HepG2 (cell line): ENCODE measurements around the gene DOCK1. TPM values are rescaled to one million over a fixed set of nuclear protein-coding genes. Genes with fewer than 3 reads are reported as not detected.

Experiments used
- ATAC-seq: fragments of 200-7000 bp; cut with Tn5 transposase; 3 replicates; pipeline ENCODE4 v1.9.1; 2020; ENCODE audit warnings: mild to moderate bottlenecking, moderate library complexity
- BruUV-seq: library from RNA; stranded (reverse); fragments of 400-500 nt; replicated peaks from 2 replicates; lab custom pipeline; 2021; lab: Mats Ljungman, UMichigan
- CTCF ChIA-PET: fragments of 300-600 bp; formaldehyde crosslinking; extraction: SDS; loops from one replicate; lab custom pipeline; 2021; ENCODE audit warnings: low total read pairs, inconsistent platforms, low intra/inter-chr PET ratio; lab: Yijun Ruan, JAX
- POLR2A ChIA-PET: fragments of 350-600 bp; sonication (Branson Sonifier 250); formaldehyde crosslinking; loops from one replicate; lab custom pipeline; 2020; ENCODE audit warnings: antibody characterized with exemption, inconsistent platforms; lab: Yijun Ruan, JAX
- DNase-seq: peaks from one replicate; pipeline ENCODE4 v3.0.0-alpha.2; 2015; ENCODE audit warnings: low spot score
- FAIRE-seq: peaks from 3 replicates; lab custom pipeline; 2011; peaks lifted over from hg19 to GRCh38; lab: Jason Lieb, UNC
- H2AFZ ChIP-seq: one replicate; pipeline ENCODE4 v1.6.1; 2011; ENCODE audit warnings: low read length, inconsistent platforms
- H3K27ac ChIP-seq: fragments of 300-600 bp; 3 replicates; pipeline ENCODE4 v1.8.0; 2011; ENCODE audit warnings: mixed run types, mild to moderate bottlenecking, mixed read lengths, low read length, inconsistent platforms; ENCODE audit not compliant: insufficient read depth; ENCODE audit errors: extremely low read length
- H3K27me3 ChIP-seq, 2 experiments: fragments of 200-600 bp in 1 of 2; 2 replicates in 1 of 2; 3 replicates in 1 of 2; pipeline versions ENCODE4 v1.6.0 to v1.8.0; 2011; ENCODE audit warnings: low read length in 2 of 2, mild to moderate bottlenecking in 2 of 2, moderate library complexity in 2 of 2, inconsistent platforms in 1 of 2; ENCODE audit not compliant: insufficient read depth in 2 of 2, control insufficient read depth in 1 of 2
- H3K36me3 ChIP-seq, 2 experiments: fragments of 200-600 bp in 1 of 2; replicated peaks in 1 of 2; 2 replicates in 1 of 2; 3 replicates in 1 of 2; pipeline versions ENCODE4 v1.5.1 to v1.8.0; 2011; ENCODE audit warnings: low read length in 2 of 2, inconsistent platforms in 1 of 2; ENCODE audit not compliant: insufficient read depth in 2 of 2, control insufficient read depth in 1 of 2
- H3K4me1 ChIP-seq: 2 replicates; pipeline ENCODE4 v1.5.1; 2012; ENCODE audit warnings: low read length, inconsistent platforms; ENCODE audit not compliant: insufficient read depth
- H3K4me2 ChIP-seq: 2 replicates; pipeline ENCODE4 v1.6.0; 2011; ENCODE audit warnings: low read depth, low read length, inconsistent platforms
- H3K4me3 ChIP-seq, 3 experiments: fragments of 200-600 bp in 1 of 3; sonication (generic), shearing (Covaris generic) in 1 of 3; replicated peaks in 1 of 3; 2 replicates each; pipeline ENCODE4 v1.5.1; 2011 to 2016; ENCODE audit warnings: low read length in 3 of 3, inconsistent platforms in 2 of 3, low read depth in 2 of 3, mild to moderate bottlenecking in 2 of 3, control low read depth in 1 of 3, mixed read lengths in 1 of 3; ENCODE audit not compliant: insufficient read depth in 1 of 3
- H3K79me2 ChIP-seq: one replicate; pipeline ENCODE4 v1.6.1; 2011; ENCODE audit warnings: low read length, inconsistent platforms; ENCODE audit not compliant: insufficient read depth
- H3K9ac ChIP-seq: 2 replicates; pipeline ENCODE4 v1.6.0; 2011; ENCODE audit warnings: mild to moderate bottlenecking, low read depth, low read length, inconsistent platforms; ENCODE audit not compliant: insufficient read depth
- H3K9me3 ChIP-seq: 2 replicates; pipeline ENCODE4 v1.5.1; 2012; ENCODE audit warnings: mild to moderate bottlenecking, low read length
- H4K20me1 ChIP-seq: 2 replicates; pipeline ENCODE4 v1.6.0; 2011; ENCODE audit warnings: inconsistent platforms, mild to moderate bottlenecking, low read length, moderate library complexity; ENCODE audit not compliant: insufficient read depth
- ARID4A ChIP-seq: sonication (generic); formaldehyde crosslinking; IDR thresholded peaks from 2 replicates; pipeline ENCODE4 v1.5.0; 2020; ENCODE audit warnings: mild to moderate bottlenecking, missing genetic modification reagents, borderline replicate concordance
- BCL6 ChIP-seq: IDR thresholded peaks from 2 replicates; pipeline ENCODE4 v1.6.1; 2016; ENCODE audit warnings: missing genetic modification reagents, missing compliant biosample characterization
- FIP1L1 ChIP-seq: fragments of 200-400 bp; formaldehyde crosslinking; IDR thresholded peaks from 2 replicates; pipeline ENCODE4 v1.6.1; 2018; ENCODE audit warnings: low read depth, mild to moderate bottlenecking, low read length, moderate library complexity, borderline replicate concordance; ENCODE audit not compliant: insufficient read depth
- HMG20A ChIP-seq: IDR thresholded peaks from 2 replicates; pipeline ENCODE4 v1.6.1; 2016; ENCODE audit warnings: borderline replicate concordance
- JUND ChIP-seq: sonication (generic); formaldehyde crosslinking; IDR thresholded peaks from 2 replicates; pipeline ENCODE4 v1.8.0; 2022; ENCODE audit warnings: mild to moderate bottlenecking, missing genetic modification reagents
- RBM39 ChIP-seq: fragments of 200-400 bp; formaldehyde crosslinking; IDR thresholded peaks from one replicate; pipeline ENCODE4 v1.6.1; 2018; ENCODE audit warnings: antibody characterized with exemption, mild to moderate bottlenecking, low read depth, low read length; ENCODE audit not compliant: poor library complexity, severe bottlenecking
- SRY ChIP-seq: sonication (generic); formaldehyde crosslinking; IDR thresholded peaks from 2 replicates; pipeline ENCODE4 v1.8.0; 2022; ENCODE audit warnings: mild to moderate bottlenecking, missing genetic modification reagents
- TRAFD1 ChIP-seq: sonication (generic); formaldehyde crosslinking; IDR thresholded peaks from 2 replicates; pipeline ENCODE4 v1.5.1; 2020; ENCODE audit warnings: missing genetic modification reagents, mild to moderate bottlenecking, borderline replicate concordance
- ZNF207 ChIP-seq: fragments of 450-650 bp; IDR thresholded peaks from 2 replicates; pipeline ENCODE4 v1.6.1; 2016; ENCODE audit warnings: antibody characterized with exemption, borderline replicate concordance
- ZNF282 ChIP-seq: fragments of 450-650 bp; IDR thresholded peaks from 2 replicates; pipeline ENCODE4 v1.6.1; 2018; ENCODE audit not compliant: partially characterized antibody
- ZNF329 ChIP-seq: sonication (generic); formaldehyde crosslinking; IDR thresholded peaks from 2 replicates; pipeline ENCODE4 v1.9.0; 2021; ENCODE audit warnings: low read depth, mild to moderate bottlenecking, missing genetic modification reagents
- ZNF569 ChIP-seq: sonication (generic); formaldehyde crosslinking; IDR thresholded peaks from 2 replicates; pipeline ENCODE4 v1.5.0; 2020; ENCODE audit warnings: mild to moderate bottlenecking, missing genetic modification reagents, moderate library complexity, borderline replicate concordance
- ZNF761 ChIP-seq: sonication (generic); formaldehyde crosslinking; conservative IDR thresholded peaks from 2 replicates; pipeline ENCODE4 v1.4.0; 2020; ENCODE audit warnings: mild to moderate bottlenecking, missing genetic modification reagents
- WGBS: methylation state at CpG from one replicate; pipeline ENCODE4 v1.1.6; 2017; ENCODE audit warnings: low lambda C conversion rate; 5-methylcytosine and 5-hydroxymethylcytosine counted together
- in situ Hi-C: cut with HindIII; loops from 2 replicates; pipeline ENCODE4 v1.10.0; 2017; ENCODE audit warnings: low pct_unique_long_range_greater_than_20kb; ENCODE audit not compliant: extremely low pct_ligation_motif_present
- intact Hi-C: fragments of 100-400 bp; cut with micrococcal nuclease; formaldehyde crosslinking; loops from one replicate; pipeline ENCODE4 v1.10.0; 2022; ENCODE audit not compliant: unreplicated experiment
- polyA plus RNA-seq, 8 experiments: library from polyadenylated mRNA; depleted of rRNA in 3 of 8; stranded (reverse) in 7 of 8; unstranded in 1 of 8; fragments of >200 nt; fragmentation: Illumina TruSeq in 4 of 8; extraction: Trizol in 4 of 8; gene quantifications; 2 replicates each; pipeline versions ENCODE4 v1.2.1 to v1.2.3, GENCODE V29; 2011 to 2016; ENCODE audit warnings: low read depth in 4 of 8, missing spikeins in 1 of 8, mixed read lengths in 1 of 8; ENCODE audit not compliant: insufficient read depth in 1 of 8
- total RNA-seq, 5 experiments: library from RNA; depleted of rRNA; stranded (reverse); fragments of >200 nt; fragmentation: Illumina TruSeq; extraction: Trizol; gene quantifications; 2 replicates each; pipeline ENCODE4 v1.2.3, GENCODE V29; 2016; ENCODE audit warnings: low read depth in 1 of 5

Gene DOCK1
- total and polyA plus RNA-seq, 2 of the 13 experiments (the other 11 are each of a cell fraction or from before 2014, with no cell fraction given): 8.3 to 25.5 TPM

GRCh38 chr10:127079392-127079791, 174.2 kb downstream of the DOCK1 start:
- no peak overlapping the region for H2AFZ ChIP-seq
- no peak for FAIRE-seq
- no peaks in the 10 kb centered on the region for H3K9me3 ChIP-seq
- 87% methylated on average over 3 of the region's 3 CpGs for WGBS
- H3K4me3 ChIP-seq: no peak overlapping the region
- H3K4me1 ChIP-seq: no peaks in the 10 kb centered on the region
- no peak overlapping the region for H3K27ac ChIP-seq
- no peaks in the 10 kb centered on the region for H4K20me1 ChIP-seq
- intact Hi-C loops (no loop called here), in situ Hi-C loops (no loop called here)
- no peaks in the 10 kb centered on the region for H3K27me3 ChIP-seq
- H3K4me2 ChIP-seq: no peak overlapping the region
- H3K79me2 ChIP-seq: no peaks in the 10 kb centered on the region
- no peak for ATAC-seq
- peaks cover 4 to 6% of the 10 kb centered on the region in 2 experiments; a peak in 2 of 5 replicates for H3K36me3 ChIP-seq
- no peak for DNase-seq
- POLR2A ChIA-PET: no interaction called here
- H3K9ac ChIP-seq: no peak overlapping the region
- no TSS peak for BruUV-seq
- CTCF ChIA-PET: no interaction called here
- TF ChIP-seq ZNF207: no peak
- TF ChIP-seq TRAFD1 (CRISPR knock-in tag): no peak
- TF ChIP-seq ZNF761 (CRISPR knock-in tag): no peak
- TF ChIP-seq ARID4A: no peak
- TF ChIP-seq BCL6 (CRISPR knock-in tag): no peak
- TF ChIP-seq FIP1L1: no peak
- no peak for TF ChIP-seq ZNF329
- no peak for TF ChIP-seq RBM39
- no peak for TF ChIP-seq JUND (CRISPR knock-in tag)
- no peak for TF ChIP-seq HMG20A (CRISPR knock-in tag)
- TF ChIP-seq ZNF282: no peak
- TF ChIP-seq SRY (CRISPR knock-in tag): no peak
- TF ChIP-seq ZNF569 (CRISPR knock-in tag): no peak
- TF ChIP-seq, all 625 proteins: peak for 0
